HG03442 (cell line): Measurements from ENCODE around the gene ADI1.

Experiments
- ATAC-seq: cut with Tn5 transposase; IDR thresholded peaks from one replicate; pipeline ENCODE4 v1.9.1; 2021; ENCODE audit warnings: mild to moderate bottlenecking, moderate library complexity; ENCODE audit not compliant: unreplicated experiment

The ADI1 gene

GRCh38 chr2:3519255-3520205 is at the start of gene ADI1:
Gene ADI1 (minus strand): TSS chr2:3519531. CDS start chr2:3519487, 44 bp downstream.
- ATAC-seq = peak; percentile 57

- no peak for ATAC-seq
Observed at GRCh38 chr2:3566806-3567205, 47.5 kb upstream of the ADI1 start.

GRCh38 chr2:3565117-3565516 is 45.8 kb upstream of the ADI1 start:
- ATAC-seq = no peak

- ATAC-seq = peak; percentile 46
Observed at GRCh38 chr2:3563521-3563976, 44.2 kb upstream of the ADI1 start.

DNA sequence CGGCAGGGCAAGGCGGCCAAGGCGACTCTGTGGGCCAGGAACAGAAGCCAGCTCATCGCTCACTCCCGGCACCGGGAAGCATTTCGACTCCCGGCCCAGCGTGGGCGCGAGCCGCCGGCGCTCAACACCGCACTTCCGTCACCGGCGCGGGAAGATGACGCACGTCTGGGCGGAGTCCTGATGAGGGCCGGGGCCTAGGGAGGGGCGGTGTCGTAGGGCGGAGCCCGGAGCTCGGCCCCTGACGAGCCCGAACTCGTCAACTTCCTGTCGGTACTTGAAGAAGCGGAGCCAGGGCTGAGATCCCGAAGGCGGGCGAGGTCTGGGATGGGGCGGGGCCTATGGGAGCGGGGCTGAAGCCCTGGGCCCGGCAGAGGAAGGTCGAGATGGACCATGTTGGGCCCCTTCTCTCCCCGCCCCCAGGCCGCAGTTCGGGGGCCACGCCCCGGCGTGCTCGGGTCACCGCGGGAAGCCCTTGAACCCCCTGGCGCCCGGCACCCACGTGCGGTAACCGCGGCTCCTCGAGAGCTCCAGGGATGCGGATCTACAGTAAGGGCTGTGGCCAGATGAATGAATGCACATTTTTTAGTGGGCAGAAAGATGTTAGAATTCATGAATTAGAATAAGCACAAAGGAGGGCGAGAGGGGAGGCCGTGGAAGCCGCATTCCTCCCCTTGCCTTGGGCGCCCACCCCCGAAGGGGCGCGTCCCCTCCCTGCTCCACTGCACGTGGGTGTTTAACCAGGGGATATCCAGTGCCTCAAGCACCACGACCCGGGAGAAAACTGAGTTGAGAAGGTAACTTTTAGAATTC is 39.1 kb upstream of the ADI1 start, which contains the start of gene RNASEH1:
RNASEH1 (minus strand) TSS at position 129 of the 810 bp plus-strand sequence; CDS start at position 56, 73 bp downstream.
- ATAC-seq = peak; percentile 91

DNA sequence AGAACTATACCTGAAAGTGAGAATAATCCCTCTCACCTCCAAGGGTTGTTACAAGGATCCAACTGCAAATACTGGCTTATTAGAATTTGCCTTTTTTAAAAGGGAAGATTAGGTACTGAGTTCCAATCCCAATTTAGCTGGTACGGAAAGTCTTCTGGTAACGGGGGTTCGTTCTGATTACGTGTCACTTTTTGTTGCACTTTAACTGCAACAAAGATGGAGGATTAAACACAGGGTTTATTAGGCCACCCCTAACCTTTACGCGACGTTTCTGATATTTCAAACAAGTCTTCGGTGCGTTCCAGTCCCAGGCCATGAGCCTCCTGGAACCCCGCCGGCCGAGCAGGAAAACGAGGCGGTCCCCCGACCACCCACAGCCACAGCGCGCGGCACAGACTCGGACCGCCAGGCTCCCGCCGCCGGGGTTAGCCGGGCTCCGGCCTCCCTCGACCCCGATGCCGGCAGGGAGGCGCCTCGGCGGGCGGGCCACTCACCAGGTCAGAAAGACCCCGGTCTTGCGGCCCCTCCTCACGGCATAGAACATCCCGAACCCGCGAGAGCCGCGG is 38.4 kb upstream of the ADI1 start:
- peak; percentile 22 for ATAC-seq

DNA sequence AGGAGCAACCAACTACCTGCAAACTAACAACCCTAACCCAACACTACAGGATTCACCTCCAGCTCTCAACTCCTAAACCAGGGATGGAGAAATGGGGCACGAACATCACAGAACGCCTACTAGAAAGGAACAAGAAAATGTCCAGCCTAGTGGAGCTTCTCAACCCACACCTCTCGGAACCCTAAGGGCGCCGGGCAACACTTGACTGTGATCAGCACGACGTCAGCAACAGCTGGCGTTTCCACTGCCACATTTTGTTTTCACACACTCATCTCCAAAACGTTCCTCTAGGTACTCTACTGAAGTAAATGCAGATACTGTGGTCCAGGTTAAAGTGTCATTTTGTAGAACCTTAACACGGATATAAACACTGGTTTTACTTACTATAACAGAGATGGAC is 34.6 kb upstream of the ADI1 start:
- ATAC-seq = no peak

GRCh38 chr2:3547915-3548314 is 28.6 kb upstream of the ADI1 start:
- no peak for ATAC-seq

DNA sequence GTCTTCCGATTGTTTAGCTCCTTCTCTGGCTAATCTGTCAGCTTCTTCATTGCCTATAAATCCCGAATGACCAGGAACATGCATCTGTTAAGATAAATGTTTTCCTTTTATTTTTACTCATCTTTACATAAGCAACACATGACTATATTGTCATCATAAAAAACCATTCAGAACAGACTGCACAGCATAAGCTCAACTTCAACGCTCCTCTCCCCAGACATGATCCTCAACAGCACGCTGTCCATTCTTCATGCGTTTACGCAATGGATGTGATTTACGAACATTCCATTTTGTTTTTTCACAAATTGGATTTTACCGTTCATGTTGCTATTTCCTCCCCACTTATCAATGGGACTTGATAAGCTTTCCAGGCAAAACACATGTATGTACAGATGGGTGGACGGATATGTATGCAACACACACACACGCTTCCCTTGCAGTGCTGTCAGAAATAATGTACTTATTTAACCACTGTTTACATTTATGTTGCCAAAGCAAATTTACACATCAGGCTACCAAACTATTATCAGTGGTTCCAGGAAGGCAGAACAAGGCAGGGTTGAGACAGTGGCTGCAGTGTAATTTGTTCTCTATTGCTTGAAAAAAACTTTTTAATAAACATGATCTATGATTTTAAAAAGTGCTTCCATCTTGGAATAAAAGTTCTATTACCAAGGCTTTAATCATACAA is 26.6 kb upstream of the ADI1 start:
- no peak for ATAC-seq

DNA sequence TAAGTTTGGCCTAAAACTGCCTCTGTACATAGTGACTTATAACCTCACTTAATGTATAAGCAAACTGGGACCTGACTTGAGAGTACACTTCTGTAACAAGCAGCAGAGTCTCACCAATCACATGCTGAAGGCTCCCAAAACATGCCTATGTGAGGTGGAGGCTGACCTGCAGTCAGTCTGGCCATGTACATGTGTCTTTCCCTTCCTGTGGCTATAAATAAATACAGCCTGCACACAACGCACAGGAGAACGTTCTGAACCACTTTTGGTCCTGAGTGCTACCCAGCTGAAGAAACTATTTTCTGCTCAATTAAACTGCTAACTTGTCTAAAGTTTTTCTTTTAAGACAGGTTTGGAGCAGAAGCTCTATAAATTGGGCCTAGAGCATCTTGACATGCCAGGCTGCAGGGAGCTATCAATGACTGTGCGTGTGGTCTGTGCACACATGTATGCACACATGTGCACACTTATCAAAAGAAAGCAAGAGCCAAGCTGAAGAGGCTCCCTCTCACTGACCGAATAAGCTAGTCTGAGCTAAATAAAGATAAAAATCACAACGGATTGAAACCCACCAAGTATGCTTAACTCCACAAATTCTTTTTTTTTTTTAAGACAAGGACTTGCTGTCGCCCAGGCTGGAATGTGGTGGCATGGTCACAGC is 23.8 kb upstream of the ADI1 start:
- ATAC-seq = no peak

- no peak for ATAC-seq
Observed at GRCh38 chr2:3542107-3542506, 22.8 kb upstream of the ADI1 start.

DNA sequence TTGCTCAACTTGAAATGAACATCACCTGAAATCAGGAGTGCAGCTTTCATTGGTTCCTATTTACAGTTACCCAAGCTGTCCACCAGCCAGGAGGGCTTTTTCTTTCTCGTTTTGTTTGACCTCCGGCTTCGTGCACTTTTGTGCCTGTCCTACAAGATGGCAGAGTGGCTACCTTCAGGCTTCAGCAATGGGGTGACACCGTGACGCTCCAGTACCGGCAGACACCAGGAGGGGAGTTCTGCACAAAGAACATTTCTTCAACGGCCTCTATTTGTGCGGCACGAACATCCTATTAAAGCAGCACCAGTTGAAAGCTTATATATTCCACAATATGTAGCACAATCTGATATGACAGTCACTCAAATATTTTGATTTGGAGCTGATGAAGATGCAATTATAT is 20.5 kb upstream of the ADI1 start:
- ATAC-seq = no peak

- peak; percentile 68 for ATAC-seq
Observed at GRCh38 chr2:3536682-3537632, 17.6 kb upstream of the ADI1 start.

DNA sequence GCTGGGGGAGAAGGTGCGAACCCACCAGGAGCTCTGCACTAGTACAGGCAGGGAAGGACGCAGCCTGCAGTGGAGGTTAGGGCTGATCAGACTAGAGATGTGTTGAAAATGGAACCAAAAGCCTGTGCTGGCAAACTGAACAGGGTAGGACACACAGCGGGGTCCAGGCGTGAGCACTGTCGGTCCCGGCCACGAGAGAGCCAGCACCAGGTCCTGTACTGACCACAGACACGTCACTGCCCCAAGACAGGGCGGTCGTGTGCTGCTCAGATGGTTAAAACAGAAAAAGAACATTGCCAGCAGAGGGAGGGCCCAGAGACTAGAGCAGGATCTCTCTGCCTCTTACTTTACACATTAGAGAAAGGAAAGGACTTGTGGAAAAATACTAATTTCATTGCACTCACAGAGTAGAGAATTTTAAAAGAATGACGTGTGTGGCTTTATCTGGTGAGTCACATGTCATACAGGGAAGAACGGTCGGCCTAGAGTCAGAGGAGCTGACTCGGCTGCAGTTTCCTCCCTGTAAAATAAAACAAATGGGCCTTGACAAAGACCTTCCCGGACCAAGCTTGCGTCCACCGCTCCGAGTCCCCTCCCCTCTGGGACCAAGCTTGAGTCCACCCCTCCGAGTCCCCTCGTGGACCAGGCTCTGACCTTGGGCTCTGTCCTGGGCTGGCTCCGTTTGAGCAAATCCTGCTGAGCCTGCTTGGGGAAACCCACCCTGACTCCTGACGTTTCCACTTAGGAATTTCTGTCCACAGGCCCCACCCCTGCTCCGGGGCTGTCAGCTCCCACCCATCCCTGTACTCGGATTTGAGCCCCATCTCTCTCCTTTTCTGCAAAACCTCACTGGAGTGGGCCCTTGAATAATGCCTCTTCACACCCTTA is 16.7 kb upstream of the ADI1 start:
- ATAC-seq = peak; percentile 73

DNA sequence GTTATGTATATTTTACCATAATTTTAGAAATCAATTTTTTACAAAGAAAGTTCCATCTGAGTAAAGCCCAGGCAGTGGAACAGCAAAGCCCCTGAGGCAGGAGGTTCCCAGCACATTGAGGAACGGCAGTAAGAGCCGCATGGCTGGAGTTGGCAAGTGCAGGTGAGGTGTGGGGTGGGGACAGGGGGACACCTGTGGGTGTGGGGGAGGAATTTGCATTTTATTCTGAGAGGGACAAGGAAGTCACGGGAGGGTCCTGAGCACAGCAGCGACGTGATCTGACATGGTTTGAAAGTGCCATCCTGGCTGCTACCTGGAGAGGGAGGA is 16.1 kb upstream of the ADI1 start:
- ATAC-seq = peak; percentile 7

GRCh38 chr2:3534251-3534814 is 15.0 kb upstream of the ADI1 start:
- no peak for ATAC-seq

DNA sequence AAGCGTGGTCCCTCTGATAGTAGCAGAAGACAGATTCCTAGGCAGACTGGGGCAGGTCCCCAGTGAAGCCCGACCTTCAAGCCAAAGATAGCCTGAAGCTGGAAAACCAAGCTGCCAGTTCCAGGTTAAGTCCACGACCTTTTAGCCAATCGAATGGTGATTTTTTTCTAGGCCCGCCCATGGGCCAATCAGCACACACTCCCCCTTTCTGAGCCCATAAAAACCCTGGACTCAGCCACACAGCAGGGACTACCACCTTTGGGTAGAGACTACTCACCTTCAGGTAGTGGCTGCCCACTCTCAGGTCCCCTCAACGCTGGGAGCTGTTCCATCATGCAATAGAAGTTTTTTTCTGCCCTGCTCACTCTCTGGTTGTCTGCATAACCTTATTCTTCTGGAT is 14.5 kb upstream of the ADI1 start:
- no peak for ATAC-seq

DNA sequence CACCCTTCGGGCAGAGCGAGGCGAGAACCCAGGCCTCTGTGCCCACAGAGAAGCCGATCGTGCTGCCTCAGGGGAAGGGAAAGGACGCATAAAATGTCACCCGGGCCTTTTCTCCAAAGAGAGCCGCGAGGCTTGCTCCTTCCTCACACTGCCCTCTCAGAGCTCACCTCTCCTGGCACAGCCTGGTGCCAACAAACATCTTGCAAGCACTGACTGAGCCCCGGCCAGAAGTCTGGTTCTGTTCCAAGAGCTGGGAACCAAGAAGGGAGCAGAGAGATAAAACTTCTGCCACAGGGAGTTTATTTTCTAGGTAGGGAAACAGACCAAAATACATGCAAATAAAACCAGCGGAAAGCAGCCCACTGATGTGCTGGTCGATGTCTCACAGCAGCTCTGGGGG is 13.6 kb upstream of the ADI1 start:
- no peak for ATAC-seq
